Measurements from ENCODE around the gene HAUS3. TPM values are rescaled to one million over a fixed set of nuclear protein-coding genes. Genes with fewer than 3 reads are reported as not detected.

HAUS3 gene
- total RNA-seq, 2 experiments from 2014 or later = 15.9 to 22.2 TPM

DNA sequence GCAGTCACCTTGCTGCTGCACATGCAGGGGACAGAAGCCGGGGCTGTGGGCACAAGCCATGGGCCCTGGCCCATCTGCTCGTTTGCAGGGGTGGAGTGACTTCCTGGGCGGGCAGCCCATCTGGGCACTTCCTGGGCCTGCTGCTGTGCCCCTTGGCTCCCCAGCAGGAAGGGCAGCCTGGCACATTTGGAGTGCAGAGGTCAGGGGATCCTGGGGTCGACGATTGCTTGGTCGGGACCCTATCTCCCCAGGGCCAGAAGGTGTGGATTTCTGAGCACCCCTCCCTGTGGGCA, 30.9 kb upstream of the HAUS3 start:
- no TSS peak for BruUV-seq (replicated peaks)
- CTCF ChIA-PET (ENCODE audit: unreplicated experiment) = no interaction called here

DNA sequence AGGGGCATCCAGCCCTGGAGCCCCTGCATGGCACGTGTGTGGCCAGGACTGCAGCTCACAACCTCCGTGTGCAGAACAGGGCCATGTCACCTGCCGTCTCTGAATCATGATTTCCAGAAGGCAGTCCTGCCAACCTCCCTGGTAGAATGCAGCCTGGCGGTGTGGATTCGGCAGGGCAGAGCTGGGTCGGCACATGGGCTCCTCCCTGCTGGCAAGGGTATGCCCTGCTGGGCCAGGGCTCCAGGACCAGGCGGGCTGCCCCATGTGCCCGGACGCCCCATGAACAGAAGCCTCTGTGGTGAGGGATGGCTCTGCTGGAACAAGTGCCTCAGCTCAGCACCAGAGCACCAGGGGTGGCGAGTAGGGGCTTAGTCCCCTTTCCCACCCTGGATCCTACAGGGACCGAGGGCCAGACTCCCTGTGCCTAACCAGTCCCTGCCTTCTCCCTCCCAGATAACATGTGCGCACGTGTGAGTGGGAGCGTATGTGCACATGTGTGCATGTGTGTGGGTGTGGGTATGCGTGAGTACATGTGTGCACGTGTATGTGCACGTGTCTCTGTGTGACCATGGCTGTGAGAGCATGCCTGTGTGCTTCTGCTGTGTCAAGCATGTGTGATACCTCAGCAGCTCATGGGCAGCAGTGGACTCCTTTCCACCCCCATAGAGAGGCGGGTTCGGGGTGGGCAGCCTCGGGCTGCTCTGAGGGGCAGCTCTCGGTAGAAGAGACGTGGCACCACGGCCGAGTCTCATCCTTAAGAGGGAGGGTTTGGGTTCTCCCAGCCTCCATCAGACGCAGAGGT, 30.3 kb upstream of the HAUS3 start:
- Histone ChIP-seq H3K79me2 (ENCODE audit: insufficient read depth, low read depth, low read length) (no peaks in the 10 kb centered on the region), H2AFZ (ENCODE audit: low read length) (no peak overlapping the region), H3K9me3 (ENCODE audit: low read length) (no peaks in the 10 kb centered on the region), H3K36me3 (ENCODE audit: insufficient read depth, low read length) (no peaks in the 10 kb centered on the region), H3K9me2 (ENCODE audit: insufficient read depth, low read length) (no peaks in the 10 kb centered on the region), H3K4me1 (ENCODE audit: insufficient read depth, low read length, poor library complexity, severe bottlenecking) (no peaks in the 10 kb centered on the region), H4K20me1 (ENCODE audit: insufficient read depth, low read length) (no peaks in the 10 kb centered on the region), H3K4me3 (ENCODE audit: low read depth, low read length, poor library complexity, severe bottlenecking) (no peak overlapping the region), H3K27ac (ENCODE audit: low read depth, low read length, poor library complexity, severe bottlenecking) (no peak overlapping the region), H3K4me2 (ENCODE audit: low read length) (no peak overlapping the region)
- TF ChIP-seq, protein P1, sequence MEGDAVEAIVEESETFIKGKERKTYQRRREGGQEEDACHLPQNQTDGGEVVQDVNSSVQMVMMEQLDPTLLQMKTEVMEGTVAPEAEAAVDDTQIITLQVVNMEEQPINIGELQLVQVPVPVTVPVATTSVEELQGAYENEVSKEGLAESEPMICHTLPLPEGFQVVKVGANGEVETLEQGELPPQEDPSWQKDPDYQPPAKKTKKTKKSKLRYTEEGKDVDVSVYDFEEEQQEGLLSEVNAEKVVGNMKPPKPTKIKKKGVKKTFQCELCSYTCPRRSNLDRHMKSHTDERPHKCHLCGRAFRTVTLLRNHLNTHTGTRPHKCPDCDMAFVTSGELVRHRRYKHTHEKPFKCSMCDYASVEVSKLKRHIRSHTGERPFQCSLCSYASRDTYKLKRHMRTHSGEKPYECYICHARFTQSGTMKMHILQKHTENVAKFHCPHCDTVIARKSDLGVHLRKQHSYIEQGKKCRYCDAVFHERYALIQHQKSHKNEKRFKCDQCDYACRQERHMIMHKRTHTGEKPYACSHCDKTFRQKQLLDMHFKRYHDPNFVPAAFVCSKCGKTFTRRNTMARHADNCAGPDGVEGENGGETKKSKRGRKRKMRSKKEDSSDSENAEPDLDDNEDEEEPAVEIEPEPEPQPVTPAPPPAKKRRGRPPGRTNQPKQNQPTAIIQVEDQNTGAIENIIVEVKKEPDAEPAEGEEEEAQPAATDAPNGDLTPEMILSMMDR (conservative IDR thresholded peaks at IDR 0.05; ENCODE audit: low read length) = no peak
- no peak for TF ChIP-seq EZH2phosphoT487 (IDR thresholded peaks at IDR 0.05; ENCODE audit: borderline replicate concordance, low read depth, low read length)
- no peak for DNase-seq (ENCODE audit: low spot score)
- ChIA-PET POLR2A (interaction anchor here (0.5 kb wide), 1 partner anchor 14 kb away, joined by 5 read pairs; no protein-coding TSS in a partner anchor), CTCF (ENCODE audit: unreplicated experiment) (interaction anchor here (0.5 kb wide), 1 partner anchor 82 kb away, joined by 3 read pairs; no protein-coding TSS in a partner anchor)
- no TSS peak for BruUV-seq (replicated peaks)
- intact Hi-C loops (cut with micrococcal nuclease; ENCODE audit: unreplicated experiment) = no loop called here

More for the DNA sequence above, 30.9 kb upstream of the HAUS3 start:
- intact Hi-C loops (cut with micrococcal nuclease; ENCODE audit: unreplicated experiment) = no loop called here
- H4K20me1 ChIP-seq (ENCODE audit: insufficient read depth, low read length) = no peaks in the 10 kb centered on the region
- no peak overlapping the region for H3K4me3 ChIP-seq (ENCODE audit: low read depth, low read length, poor library complexity, severe bottlenecking)
- H3K4me1 ChIP-seq (ENCODE audit: insufficient read depth, low read length, poor library complexity, severe bottlenecking) = no peaks in the 10 kb centered on the region
- no peak for TF ChIP-seq EZH2phosphoT487 (IDR thresholded peaks at IDR 0.05; ENCODE audit: borderline replicate concordance, low read depth, low read length)
- TF ChIP-seq, protein P1 (conservative IDR thresholded peaks at IDR 0.05; ENCODE audit: low read length) = no peak
- no peak overlapping the region for H2AFZ ChIP-seq (ENCODE audit: low read length)
- H3K4me2 ChIP-seq (ENCODE audit: low read length) = no peak overlapping the region
- POLR2A ChIA-PET = no interaction called here
- no peak overlapping the region for H3K27ac ChIP-seq (ENCODE audit: low read depth, low read length, poor library complexity, severe bottlenecking)
- H3K36me3 ChIP-seq (ENCODE audit: insufficient read depth, low read length) = no peaks in the 10 kb centered on the region
- no peaks in the 10 kb centered on the region for H3K9me2 ChIP-seq (ENCODE audit: insufficient read depth, low read length)
- no peaks in the 10 kb centered on the region for H3K9me3 ChIP-seq (ENCODE audit: low read length)
- DNase-seq (ENCODE audit: low spot score) = no peak
- no peaks in the 10 kb centered on the region for H3K79me2 ChIP-seq (ENCODE audit: insufficient read depth, low read depth, low read length)

Measured in OCI-LY7 (cell line).